ENCODE results near the gene IQSEC1. TPM values are rescaled to one million over a fixed set of nuclear protein-coding genes. Genes with fewer than 3 reads are reported as not detected.

IQSEC1 gene
- total and polyA plus RNA-seq, 2 experiments from 2014 or later = 8.0 to 51.9 TPM

DNA sequence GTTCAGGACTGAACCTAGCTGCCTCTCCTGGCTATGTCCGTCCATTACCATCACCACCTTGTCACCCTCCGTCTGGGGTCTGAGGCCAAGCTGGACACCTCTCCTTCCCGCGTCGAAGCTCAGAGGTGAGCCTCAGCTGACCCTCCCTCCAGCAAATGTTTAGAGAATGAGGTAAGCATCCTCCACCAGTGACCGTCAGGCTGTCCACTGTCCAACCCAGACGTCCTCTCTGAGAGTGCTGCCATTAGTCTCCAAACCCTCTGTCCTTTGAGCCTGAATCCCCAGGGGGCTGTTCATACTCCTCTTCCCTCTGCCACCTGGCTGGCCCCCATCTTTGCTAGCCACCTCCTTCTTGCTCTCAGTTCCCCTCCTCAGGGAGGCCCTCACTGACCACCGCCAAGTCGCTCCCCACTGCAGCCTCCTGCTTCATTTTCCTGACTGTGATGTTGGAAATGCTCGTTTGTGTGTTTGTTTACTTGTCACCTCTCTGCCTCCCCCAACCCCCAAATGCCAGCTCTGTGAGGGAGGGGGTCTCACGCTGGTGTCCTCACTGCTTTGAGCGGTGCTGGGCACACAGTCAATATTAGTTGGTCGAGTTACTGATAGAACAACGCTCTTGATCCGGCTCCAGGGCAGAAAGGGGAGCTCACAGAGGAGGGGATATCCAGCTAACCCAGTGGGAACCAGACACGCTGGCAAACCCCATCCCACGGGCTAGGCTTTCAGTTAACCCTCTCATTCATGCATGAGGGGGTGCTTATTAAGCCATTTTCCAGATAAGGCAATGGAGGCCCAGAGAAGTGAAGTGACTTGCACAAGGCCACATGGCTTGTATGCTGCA, 64.9 kb downstream of the IQSEC1 start:
- Histone ChIP-seq H3K9me2 (ENCODE audit: insufficient read depth) (no peaks in the 10 kb centered on the region), H4K20me1 (replicated peaks; ENCODE audit: insufficient read depth) (no peaks in the 10 kb centered on the region), H3K79me2 (replicated peaks; ENCODE audit: insufficient read depth) (no peaks in the 10 kb centered on the region), H3K27me3 (ENCODE audit: insufficient read depth) (no peaks in the 10 kb centered on the region), H3K4me1 (ENCODE audit: insufficient read depth) (peaks cover 13% of the 10 kb centered on the region), H2AFZ (no peak overlapping the region), H3K36me3 (ENCODE audit: insufficient read depth) (no peaks in the 10 kb centered on the region), H3F3A (replicated peaks; ENCODE audit: low read depth) (no peaks in the 10 kb centered on the region), H3K4me3 (no peak overlapping the region), H3K4me2 (no peak overlapping the region), H3K27ac (ENCODE audit: low read depth) (no peak overlapping the region)
- Mint-ChIP-seq H3K36me3 (ENCODE audit: low read depth) (no peaks in the 10 kb centered on the region), H3K4me1 (peaks cover 41% of the 10 kb centered on the region), H3K4me3 (no peak overlapping the region), H3K9me3 (no peaks in the 10 kb centered on the region), H3K27ac (no peak overlapping the region), H3K27me3 (ENCODE audit: insufficient read depth, low read depth, poor library complexity) (peaks cover 11% of the 10 kb centered on the region)
- no peak for TF ChIP-seq POLR2AphosphoS5 (IDR thresholded peaks at IDR 0.05; ENCODE audit: low read depth)
- TF ChIP-seq ZNF331 (CRISPR knock-in tag; IDR thresholded peaks at IDR 0.05; ENCODE audit: low read depth) = no peak
- TF ChIP-seq, protein P1, sequence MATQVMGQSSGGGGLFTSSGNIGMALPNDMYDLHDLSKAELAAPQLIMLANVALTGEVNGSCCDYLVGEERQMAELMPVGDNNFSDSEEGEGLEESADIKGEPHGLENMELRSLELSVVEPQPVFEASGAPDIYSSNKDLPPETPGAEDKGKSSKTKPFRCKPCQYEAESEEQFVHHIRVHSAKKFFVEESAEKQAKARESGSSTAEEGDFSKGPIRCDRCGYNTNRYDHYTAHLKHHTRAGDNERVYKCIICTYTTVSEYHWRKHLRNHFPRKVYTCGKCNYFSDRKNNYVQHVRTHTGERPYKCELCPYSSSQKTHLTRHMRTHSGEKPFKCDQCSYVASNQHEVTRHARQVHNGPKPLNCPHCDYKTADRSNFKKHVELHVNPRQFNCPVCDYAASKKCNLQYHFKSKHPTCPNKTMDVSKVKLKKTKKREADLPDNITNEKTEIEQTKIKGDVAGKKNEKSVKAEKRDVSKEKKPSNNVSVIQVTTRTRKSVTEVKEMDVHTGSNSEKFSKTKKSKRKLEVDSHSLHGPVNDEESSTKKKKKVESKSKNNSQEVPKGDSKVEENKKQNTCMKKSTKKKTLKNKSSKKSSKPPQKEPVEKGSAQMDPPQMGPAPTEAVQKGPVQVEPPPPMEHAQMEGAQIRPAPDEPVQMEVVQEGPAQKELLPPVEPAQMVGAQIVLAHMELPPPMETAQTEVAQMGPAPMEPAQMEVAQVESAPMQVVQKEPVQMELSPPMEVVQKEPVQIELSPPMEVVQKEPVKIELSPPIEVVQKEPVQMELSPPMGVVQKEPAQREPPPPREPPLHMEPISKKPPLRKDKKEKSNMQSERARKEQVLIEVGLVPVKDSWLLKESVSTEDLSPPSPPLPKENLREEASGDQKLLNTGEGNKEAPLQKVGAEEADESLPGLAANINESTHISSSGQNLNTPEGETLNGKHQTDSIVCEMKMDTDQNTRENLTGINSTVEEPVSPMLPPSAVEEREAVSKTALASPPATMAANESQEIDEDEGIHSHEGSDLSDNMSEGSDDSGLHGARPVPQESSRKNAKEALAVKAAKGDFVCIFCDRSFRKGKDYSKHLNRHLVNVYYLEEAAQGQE (IDR thresholded peaks at IDR 0.05; ENCODE audit: unreplicated experiment) = no peak
- TF ChIP-seq, protein P2, sequence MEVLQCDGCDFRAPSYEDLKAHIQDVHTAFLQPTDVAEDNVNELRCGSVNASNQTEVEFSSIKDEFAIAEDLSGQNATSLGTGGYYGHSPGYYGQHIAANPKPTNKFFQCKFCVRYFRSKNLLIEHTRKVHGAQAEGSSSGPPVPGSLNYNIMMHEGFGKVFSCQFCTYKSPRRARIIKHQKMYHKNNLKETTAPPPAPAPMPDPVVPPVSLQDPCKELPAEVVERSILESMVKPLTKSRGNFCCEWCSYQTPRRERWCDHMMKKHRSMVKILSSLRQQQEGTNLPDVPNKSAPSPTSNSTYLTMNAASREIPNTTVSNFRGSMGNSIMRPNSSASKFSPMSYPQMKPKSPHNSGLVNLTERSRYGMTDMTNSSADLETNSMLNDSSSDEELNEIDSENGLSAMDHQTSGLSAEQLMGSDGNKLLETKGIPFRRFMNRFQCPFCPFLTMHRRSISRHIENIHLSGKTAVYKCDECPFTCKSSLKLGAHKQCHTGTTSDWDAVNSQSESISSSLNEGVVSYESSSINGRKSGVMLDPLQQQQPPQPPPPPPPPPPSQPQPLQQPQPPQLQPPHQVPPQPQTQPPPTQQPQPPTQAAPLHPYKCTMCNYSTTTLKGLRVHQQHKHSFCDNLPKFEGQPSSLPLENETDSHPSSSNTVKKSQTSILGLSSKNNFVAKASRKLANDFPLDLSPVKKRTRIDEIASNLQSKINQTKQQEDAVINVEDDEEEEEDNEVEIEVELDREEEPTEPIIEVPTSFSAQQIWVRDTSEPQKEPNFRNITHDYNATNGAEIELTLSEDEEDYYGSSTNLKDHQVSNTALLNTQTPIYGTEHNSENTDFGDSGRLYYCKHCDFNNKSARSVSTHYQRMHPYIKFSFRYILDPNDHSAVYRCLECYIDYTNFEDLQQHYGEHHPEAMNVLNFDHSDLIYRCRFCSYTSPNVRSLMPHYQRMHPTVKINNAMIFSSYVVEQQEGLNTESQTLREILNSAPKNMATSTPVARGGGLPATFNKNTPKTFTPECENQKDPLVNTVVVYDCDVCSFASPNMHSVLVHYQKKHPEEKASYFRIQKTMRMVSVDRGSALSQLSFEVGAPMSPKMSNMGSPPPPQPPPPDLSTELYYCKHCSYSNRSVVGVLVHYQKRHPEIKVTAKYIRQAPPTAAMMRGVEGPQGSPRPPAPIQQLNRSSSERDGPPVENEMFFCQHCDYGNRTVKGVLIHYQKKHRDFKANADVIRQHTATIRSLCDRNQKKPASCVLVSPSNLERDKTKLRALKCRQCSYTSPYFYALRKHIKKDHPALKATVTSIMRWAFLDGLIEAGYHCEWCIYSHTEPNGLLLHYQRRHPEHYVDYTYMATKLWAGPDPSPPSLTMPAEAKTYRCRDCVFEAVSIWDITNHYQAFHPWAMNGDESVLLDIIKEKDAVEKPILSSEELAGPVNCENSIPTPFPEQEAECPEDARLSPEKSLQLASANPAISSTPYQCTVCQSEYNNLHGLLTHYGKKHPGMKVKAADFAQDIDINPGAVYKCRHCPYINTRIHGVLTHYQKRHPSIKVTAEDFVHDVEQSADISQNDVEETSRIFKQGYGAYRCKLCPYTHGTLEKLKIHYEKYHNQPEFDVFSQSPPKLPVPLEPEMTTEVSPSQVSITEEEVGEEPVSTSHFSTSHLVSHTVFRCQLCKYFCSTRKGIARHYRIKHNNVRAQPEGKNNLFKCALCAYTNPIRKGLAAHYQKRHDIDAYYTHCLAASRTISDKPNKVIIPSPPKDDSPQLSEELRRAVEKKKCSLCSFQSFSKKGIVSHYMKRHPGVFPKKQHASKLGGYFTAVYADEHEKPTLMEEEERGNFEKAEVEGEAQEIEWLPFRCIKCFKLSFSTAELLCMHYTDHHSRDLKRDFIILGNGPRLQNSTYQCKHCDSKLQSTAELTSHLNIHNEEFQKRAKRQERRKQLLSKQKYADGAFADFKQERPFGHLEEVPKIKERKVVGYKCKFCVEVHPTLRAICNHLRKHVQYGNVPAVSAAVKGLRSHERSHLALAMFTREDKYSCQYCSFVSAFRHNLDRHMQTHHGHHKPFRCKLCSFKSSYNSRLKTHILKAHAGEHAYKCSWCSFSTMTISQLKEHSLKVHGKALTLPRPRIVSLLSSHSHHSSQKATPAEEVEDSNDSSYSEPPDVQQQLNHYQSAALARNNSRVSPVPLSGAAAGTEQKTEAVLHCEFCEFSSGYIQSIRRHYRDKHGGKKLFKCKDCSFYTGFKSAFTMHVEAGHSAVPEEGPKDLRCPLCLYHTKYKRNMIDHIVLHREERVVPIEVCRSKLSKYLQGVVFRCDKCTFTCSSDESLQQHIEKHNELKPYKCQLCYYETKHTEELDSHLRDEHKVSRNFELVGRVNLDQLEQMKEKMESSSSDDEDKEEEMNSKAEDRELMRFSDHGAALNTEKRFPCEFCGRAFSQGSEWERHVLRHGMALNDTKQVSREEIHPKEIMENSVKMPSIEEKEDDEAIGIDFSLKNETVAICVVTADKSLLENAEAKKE (CRISPR knock-in tag; IDR thresholded peaks at IDR 0.05) = no peak
- TF ChIP-seq STAT1 (IDR thresholded peaks at IDR 0.05; ENCODE audit: unreplicated experiment) = no peak
- no peak for TF ChIP-seq JUNB (IDR thresholded peaks at IDR 0.05; ENCODE audit: unreplicated experiment)
- TF ChIP-seq, protein P3, sequence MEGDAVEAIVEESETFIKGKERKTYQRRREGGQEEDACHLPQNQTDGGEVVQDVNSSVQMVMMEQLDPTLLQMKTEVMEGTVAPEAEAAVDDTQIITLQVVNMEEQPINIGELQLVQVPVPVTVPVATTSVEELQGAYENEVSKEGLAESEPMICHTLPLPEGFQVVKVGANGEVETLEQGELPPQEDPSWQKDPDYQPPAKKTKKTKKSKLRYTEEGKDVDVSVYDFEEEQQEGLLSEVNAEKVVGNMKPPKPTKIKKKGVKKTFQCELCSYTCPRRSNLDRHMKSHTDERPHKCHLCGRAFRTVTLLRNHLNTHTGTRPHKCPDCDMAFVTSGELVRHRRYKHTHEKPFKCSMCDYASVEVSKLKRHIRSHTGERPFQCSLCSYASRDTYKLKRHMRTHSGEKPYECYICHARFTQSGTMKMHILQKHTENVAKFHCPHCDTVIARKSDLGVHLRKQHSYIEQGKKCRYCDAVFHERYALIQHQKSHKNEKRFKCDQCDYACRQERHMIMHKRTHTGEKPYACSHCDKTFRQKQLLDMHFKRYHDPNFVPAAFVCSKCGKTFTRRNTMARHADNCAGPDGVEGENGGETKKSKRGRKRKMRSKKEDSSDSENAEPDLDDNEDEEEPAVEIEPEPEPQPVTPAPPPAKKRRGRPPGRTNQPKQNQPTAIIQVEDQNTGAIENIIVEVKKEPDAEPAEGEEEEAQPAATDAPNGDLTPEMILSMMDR (conservative IDR thresholded peaks at IDR 0.05; ENCODE audit: low read depth in 2 of 2) = no peak
- TF ChIP-seq, protein P4, sequence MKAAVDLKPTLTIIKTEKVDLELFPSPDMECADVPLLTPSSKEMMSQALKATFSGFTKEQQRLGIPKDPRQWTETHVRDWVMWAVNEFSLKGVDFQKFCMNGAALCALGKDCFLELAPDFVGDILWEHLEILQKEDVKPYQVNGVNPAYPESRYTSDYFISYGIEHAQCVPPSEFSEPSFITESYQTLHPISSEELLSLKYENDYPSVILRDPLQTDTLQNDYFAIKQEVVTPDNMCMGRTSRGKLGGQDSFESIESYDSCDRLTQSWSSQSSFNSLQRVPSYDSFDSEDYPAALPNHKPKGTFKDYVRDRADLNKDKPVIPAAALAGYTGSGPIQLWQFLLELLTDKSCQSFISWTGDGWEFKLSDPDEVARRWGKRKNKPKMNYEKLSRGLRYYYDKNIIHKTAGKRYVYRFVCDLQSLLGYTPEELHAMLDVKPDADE (IDR thresholded peaks at IDR 0.05) = no peak
- ATAC-seq = no peak
- no peak for DNase-seq (ENCODE audit: low spot score)
